K562 (cell line): Measurements from ENCODE around the gene CABP2.

Source experiments
- CC2D1A ChIP-seq: fragments of 450-650 bp; IDR thresholded peaks from 2 replicates; pipeline ENCODE4 v1.6.1; 2017; ENCODE audit warnings: mild to moderate bottlenecking
- CHD1 ChIP-seq: fragments of 200-600 bp; sonication (generic); IDR thresholded peaks from one replicate; pipeline ENCODE4 v1.6.1; 2012; ENCODE audit warnings: mild to moderate bottlenecking, moderate library complexity, low read length, inconsistent platforms
- FOXM1 ChIP-seq, 2 experiments: fragments of 450-650 bp in 1 of 2; sonication (generic) in 1 of 2; formaldehyde crosslinking in 1 of 2; IDR thresholded peaks; 2 replicates each; pipeline versions ENCODE4 v1.6.1 to v1.9.0; 2017 to 2022; ENCODE audit warnings: low read depth in 2 of 2, mild to moderate bottlenecking in 2 of 2, missing genetic modification reagents in 1 of 2, moderate library complexity in 1 of 2
- HMGN3 ChIP-seq: IDR thresholded peaks from 2 replicates; pipeline ENCODE4 v1.6.1; 2011; ENCODE audit warnings: borderline replicate concordance, low read depth, mild to moderate bottlenecking, mixed read lengths, low read length; ENCODE audit not compliant: insufficient read length; ENCODE audit errors: extremely low read depth
- POLR2A ChIP-seq: fragments of 450-650 bp; conservative IDR thresholded peaks from 2 replicates; pipeline ENCODE4 v1.6.1; 2016
- SMC3 ChIP-seq: conservative IDR thresholded peaks from 2 replicates; pipeline ENCODE4 v1.6.1; 2011; ENCODE audit warnings: low read depth, low read length, improper control_type of control experiment; ENCODE audit not compliant: insufficient read depth
- TAF1 ChIP-seq: IDR thresholded peaks from 2 replicates; pipeline ENCODE4 v1.6.1; 2011; ENCODE audit warnings: mild to moderate bottlenecking, low read length, moderate library complexity; ENCODE audit not compliant: insufficient read depth, control insufficient read depth, severe bottlenecking; ENCODE audit errors: extremely low read depth
- YY1 ChIP-seq, 3 experiments: IDR thresholded peaks; 2 replicates each; pipeline ENCODE4 v1.6.1; 2011; ENCODE audit warnings: low read length in 2 of 3, mild to moderate bottlenecking in 2 of 3, moderate library complexity in 2 of 3, borderline replicate concordance in 1 of 3, control low read depth in 1 of 3, low read depth in 1 of 3; ENCODE audit not compliant: insufficient read depth in 3 of 3, insufficient replicate concordance in 2 of 3, control insufficient read depth in 1 of 3, insufficient read length in 1 of 3; ENCODE audit errors: extremely low read depth in 1 of 3
- TF ChIP-seq, protein P1 (sequence below): sonication (generic); IDR thresholded peaks from 2 replicates; pipeline ENCODE4 v1.6.1; 2016
- TF ChIP-seq, protein P2 (sequence below), 3 experiments: fragments of 200-800 bp in 1 of 3; sonication (Bioruptor generic) in 1 of 3; sonication (generic) in 1 of 3; formaldehyde crosslinking in 1 of 3; IDR thresholded peaks; 2 replicates each; pipeline versions ENCODE4 v1.6.1 to v1.8.0; 2016 to 2022; ENCODE audit warnings: mild to moderate bottlenecking in 2 of 3, missing compliant biosample characterization in 2 of 3, missing genetic modification characterization in 2 of 3, missing genetic modification reagents in 1 of 3
- TF ChIP-seq, protein P3 (sequence below): fragments of 450-650 bp; IDR thresholded peaks from 2 replicates; pipeline ENCODE4 v1.7.1; 2018; ENCODE audit warnings: mild to moderate bottlenecking, low read depth; ENCODE audit not compliant: partially characterized antibody
- TF ChIP-seq, protein P4 (sequence below): fragments of 250-450 bp; sonication (Bioruptor Pico); IDR thresholded peaks from 2 replicates; pipeline ENCODE4 v1.5.0; 2022; ENCODE audit warnings: mild to moderate bottlenecking

DNA sequence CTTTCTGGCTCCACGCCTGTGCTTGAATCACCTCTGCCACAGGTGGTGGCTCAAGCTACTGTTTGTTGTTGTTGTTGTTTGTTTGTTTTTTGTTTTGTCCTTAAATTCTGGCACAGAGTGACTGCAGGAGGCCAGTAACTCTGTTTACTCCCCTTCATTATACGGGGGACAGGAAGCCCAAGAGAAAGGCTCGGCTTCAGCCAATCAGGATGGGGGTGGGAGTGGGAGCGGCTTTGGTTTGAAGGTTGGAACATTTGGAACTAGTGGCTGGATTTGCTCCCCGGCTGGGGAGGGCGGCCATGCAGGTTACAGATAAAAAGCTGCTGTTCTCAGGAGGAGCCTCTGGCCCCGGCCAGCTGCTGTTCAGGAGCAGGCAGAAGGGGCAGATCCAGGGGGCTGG, 19.7 kb upstream of the CABP2 start:
- TF ChIP-seq POLR2A = no peak
- no peak for TF ChIP-seq SMC3
- TF ChIP-seq FOXM1 (IDR thresholded peaks at IDR 0.05; ENCODE audit: low read depth) = no peak
- TF ChIP-seq FOXM1 (CRISPR knock-in tag; IDR thresholded peaks at IDR 0.05; ENCODE audit: low read depth) = no peak
- no peak for TF ChIP-seq TAF1
- TF ChIP-seq HMGN3 = no peak
- TF ChIP-seq, protein P1, sequence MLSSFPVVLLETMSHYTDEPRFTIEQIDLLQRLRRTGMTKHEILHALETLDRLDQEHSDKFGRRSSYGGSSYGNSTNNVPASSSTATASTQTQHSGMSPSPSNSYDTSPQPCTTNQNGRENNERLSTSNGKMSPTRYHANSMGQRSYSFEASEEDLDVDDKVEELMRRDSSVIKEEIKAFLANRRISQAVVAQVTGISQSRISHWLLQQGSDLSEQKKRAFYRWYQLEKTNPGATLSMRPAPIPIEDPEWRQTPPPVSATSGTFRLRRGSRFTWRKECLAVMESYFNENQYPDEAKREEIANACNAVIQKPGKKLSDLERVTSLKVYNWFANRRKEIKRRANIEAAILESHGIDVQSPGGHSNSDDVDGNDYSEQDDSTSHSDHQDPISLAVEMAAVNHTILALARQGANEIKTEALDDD = no peak
- no peak for TF ChIP-seq CC2D1A
- TF ChIP-seq CHD1 = no peak
- TF ChIP-seq YY1 (IDR thresholded peaks at IDR 0.05; ENCODE audit: borderline replicate concordance in 1 of 3, control insufficient read depth in 1 of 3, extremely low read depth in 1 of 3, insufficient read depth in 3 of 3, insufficient read length in 1 of 3, insufficient replicate concordance in 2 of 3, low read depth in 1 of 3, low read length in 2 of 3) = no peak
- TF ChIP-seq, protein P2, sequence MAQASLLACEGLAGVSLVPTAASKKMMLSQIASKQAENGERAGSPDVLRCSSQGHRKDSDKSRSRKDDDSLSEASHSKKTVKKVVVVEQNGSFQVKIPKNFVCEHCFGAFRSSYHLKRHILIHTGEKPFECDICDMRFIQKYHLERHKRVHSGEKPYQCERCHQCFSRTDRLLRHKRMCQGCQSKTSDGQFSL (CRISPR knock-in tag; IDR thresholded peaks at IDR 0.05) = no peak
- TF ChIP-seq, protein P2 (tag; IDR thresholded peaks at IDR 0.05) = no peak
- TF ChIP-seq, protein P3, sequence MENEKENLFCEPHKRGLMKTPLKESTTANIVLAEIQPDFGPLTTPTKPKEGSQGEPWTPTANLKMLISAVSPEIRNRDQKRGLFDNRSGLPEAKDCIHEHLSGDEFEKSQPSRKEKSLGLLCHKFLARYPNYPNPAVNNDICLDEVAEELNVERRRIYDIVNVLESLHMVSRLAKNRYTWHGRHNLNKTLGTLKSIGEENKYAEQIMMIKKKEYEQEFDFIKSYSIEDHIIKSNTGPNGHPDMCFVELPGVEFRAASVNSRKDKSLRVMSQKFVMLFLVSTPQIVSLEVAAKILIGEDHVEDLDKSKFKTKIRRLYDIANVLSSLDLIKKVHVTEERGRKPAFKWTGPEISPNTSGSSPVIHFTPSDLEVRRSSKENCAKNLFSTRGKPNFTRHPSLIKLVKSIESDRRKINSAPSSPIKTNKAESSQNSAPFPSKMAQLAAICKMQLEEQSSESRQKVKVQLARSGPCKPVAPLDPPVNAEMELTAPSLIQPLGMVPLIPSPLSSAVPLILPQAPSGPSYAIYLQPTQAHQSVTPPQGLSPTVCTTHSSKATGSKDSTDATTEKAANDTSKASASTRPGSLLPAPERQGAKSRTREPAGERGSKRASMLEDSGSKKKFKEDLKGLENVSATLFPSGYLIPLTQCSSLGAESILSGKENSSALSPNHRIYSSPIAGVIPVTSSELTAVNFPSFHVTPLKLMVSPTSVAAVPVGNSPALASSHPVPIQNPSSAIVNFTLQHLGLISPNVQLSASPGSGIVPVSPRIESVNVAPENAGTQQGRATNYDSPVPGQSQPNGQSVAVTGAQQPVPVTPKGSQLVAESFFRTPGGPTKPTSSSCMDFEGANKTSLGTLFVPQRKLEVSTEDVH = no peak
- TF ChIP-seq, protein P4, sequence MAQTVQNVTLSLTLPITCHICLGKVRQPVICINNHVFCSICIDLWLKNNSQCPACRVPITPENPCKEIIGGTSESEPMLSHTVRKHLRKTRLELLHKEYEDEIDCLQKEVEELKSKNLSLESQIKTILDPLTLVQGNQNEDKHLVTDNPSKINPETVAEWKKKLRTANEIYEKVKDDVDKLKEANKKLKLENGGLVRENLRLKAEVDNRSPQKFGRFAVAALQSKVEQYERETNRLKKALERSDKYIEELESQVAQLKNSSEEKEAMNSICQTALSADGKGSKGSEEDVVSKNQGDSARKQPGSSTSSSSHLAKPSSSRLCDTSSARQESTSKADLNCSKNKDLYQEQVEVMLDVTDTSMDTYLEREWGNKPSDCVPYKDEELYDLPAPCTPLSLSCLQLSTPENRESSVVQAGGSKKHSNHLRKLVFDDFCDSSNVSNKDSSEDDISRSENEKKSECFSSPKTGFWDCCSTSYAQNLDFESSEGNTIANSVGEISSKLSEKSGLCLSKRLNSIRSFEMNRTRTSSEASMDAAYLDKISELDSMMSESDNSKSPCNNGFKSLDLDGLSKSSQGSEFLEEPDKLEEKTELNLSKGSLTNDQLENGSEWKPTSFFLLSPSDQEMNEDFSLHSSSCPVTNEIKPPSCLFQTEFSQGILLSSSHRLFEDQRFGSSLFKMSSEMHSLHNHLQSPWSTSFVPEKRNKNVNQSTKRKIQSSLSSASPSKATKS (CRISPR knock-in tag) = no peak
